Fibroblast of skin of scalp (primary cell): ENCODE data around the gene CERS1.

ENCODE experiments used
- DNase-seq: peaks from one replicate; pipeline ENCODE4 v3.0.0-alpha.2; 2013

The CERS1 gene

DNA sequence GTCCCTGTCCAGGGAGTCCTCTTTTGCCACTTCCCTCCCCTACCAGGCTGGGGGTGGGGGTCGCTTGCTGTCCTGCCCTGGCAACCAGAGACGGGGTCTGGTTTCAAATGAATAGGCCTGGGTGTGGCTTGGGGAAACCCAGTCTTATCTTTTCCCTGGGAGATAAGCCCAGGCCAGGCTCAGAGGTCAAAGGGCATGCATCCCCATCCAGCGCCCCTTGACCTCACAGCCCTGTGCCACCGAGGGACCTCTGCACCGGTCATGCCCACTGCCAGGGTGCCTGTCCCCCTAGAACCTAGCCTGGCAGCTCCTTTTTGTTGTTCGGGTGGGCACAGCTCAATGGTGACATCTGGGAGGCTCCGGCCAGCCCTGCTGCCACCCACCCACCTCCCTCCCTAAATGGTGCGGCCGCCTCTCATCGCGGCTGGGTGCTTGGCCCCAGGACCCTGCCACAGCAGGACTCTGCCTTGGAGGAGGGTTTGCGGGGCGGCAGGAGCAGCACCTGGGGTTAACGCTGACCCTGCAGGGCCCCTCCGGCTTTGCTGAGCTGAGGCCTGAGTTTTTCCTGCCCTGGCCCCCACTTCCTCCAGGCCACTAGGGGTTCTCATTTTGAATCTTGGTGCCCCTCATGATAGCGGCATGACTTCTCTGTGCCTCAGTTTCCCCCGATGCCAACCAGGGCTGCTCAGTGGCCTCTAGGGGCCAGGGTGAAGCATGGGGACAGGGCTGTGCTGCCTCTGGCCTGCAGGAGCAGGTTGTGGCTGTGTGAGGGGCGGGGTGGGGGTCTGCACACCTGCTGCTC, 2.9 kb upstream of the CERS1 start:
- no peak for DNase-seq

DNA sequence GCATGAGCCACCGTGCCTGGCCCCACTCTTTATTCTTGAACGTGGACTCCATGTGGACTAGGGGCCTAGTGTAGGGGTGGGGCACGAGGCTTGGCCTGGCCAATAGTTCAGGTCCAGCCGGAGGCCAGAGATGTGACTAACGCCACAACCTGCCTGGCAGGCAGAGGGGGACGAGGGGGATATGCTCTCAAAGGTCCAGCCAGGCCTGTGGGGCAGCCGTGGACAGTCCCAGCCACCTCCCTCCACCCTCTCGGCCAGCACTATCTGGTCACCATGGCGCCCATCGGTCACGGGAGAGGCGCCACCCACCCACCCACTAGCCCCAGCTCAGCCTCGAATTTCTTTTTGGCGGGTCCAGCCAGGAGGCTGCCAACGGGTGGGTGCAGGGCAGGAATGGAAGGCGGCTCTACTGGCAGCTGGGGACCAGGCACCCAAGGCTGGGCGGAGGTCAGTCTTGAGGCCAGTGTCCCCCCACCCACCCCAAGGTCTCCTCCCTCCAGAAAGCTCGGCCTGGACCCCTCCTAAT, 2.2 kb upstream of the CERS1 start:
- no peak for DNase-seq

DNA sequence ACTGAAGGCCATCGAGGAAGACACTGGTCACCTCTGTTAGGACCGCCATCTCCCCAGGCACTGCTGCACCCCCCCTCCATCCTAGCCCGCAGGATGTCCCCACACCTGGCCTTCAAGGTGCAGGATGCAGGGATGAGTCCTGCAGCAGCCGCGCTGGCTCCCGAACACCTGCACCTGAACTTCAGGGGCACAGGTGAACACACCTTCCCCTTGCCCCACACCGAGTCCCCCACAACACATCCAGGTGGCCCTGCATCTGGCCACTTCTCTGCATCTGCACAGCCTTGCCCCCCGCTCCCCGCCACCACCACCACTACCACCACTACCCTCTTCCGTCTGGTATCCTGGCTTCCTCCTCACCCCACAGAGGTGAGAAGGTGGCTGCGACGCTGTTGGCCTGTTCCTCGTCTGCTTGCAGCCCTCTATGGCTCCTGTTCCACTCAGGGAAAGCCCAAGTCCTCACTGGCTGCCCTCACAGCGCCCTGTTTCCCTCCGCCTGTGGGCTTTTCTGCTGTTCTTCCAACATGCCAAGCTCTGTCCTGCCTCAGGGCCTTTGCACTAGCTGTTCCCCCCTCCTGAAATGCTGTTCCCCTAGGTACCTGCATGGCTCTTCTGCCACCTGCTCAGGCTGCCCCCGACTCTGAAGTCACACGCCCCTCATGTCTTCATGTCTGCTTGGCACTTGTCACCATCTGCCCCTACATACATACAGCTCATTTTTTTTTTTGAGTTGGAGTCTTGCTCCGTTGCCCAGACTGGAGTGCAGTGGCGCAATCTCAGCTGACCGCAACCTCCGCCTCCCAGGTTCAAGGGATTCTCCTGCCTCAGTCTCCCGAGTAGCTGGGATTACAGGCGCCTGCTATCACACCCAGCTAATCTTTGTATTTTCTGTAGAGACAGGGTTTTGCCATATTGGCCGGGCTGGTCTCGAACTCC, 1.4 kb upstream of the CERS1 start:
- DNase-seq: no peak

DNA sequence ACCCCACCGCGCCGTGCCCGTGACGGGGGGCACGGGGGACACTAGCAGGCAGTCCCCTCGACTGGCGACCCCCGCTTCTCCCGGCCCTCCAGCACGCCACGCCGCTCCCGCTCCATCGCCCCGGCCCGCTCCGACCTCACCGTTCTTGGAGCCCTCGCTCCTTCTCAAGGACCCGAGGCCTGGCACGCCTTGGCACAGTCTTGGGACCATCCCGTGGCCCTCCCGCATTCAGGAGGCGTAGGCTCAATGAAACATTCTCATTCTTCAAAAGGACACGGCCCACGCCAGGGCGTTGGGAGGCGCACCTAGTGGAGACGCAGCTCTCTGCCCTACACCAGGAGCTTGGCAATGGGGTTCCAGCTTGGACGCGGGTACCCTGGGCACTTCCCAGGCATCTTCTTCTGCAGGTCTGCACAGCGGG, 473 bp upstream of the CERS1 start:
- DNase-seq: no peak

DNA sequence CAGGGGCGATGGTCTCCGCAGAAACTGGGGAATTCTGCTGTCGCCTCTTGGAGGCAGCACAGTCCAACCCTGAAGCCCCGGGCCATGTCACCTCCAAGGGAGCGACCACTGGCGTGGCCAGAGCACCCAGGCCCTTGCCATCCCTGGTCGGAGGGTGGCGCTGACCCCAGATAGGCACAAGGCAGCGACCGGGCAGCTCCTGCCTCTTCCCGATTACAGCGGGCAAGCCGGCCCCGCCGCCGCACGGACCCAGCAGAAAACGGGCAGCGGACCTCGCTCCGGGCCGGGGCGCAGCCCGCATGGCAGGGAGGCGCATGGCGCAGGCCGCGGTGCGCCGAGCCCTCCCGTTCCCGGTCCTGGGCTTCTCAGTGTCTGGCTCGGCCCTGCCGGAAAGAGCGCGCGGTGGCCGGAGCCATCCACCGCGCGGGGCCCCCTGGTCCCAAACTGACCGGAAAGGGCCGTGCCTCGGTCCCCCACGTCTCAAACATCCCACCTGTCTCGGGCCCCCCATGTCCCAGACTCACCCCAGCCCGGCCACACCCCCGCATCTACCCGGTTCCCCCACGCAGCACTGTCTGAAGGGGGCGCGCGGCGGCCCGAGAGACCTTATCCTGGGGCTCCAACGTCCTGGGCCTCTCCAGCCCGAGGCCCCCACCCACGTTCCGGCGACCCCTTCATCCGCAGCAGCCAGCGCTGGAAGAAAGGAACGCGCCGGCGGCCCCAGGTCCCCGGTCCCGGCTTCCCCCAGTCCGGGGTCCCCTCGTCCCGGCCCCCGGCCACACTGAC, 727 bp downstream of the CERS1 start:
- DNase-seq: peak; percentile 40

DNA sequence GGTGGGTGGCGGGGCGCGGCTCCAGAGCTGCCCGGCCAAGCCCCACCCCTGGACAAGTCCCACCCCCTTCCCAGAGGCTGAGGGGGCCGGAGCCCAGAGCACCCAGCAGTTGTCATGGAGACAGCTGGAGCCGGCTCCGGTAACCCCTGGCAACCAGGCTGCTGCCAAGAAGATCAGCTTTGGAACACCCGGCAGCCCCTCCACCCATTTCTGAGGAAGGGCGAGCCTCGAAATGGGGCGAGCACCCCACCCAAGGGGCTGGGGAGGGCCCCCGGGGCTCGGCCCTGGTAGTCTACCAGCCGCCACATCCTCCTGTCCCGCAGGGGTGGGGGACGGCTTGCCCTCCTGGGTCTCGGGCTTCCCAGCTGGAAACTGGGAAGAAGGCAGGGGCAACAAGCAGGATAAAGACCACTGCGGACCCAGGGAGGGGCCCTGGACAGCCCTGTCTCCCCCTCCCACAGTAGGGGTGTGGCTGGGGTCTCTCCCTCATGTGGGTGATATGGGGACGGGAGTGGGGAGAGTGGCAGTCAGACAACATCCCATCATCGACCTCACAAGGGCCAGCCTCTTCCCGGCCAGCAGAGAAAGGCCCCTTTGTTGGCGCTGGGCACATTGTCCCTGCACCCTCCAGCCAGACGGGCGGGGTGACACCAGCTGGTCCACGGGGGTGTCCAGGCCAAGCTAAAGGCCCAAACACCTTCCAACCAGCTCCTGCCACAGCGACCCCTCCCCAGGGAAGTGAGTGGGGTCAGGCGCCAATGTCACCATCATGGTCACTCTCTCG, 1.5 kb downstream of the CERS1 start:
- DNase-seq: peak; percentile 34

DNA sequence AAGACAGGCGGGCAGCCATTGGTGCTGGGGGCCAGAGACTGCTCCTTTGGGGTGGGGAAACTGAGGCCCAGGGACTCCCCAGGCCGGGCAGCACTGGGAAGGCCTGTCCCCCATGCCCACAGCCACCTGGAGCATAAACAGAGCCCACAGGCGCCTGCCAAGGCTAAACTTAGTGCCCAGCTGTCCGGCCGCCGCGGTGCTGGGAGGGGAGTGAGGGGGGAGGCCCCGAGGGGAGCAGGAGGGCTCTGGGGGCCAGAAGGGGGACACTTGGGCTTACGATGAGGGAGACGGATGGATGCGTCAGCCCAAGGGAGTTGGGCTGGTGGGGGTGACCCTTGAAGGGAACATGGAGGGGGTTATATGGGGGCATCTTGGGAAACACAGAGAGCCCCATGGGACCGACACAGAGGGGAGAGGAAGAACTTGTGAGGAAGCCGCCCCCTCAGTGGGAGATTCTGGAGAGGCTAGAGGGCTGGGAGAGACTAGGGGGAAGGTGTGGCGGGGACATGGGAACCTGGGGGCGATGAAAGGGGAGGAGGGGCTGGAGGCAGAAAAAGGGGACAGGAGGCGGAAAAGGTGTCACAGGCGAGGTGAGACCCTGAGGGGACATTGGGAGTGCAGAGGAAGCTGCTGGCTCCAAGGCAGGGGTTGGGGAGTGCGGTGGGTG, 2.2 kb downstream of the CERS1 start:
- no peak for DNase-seq

DNA sequence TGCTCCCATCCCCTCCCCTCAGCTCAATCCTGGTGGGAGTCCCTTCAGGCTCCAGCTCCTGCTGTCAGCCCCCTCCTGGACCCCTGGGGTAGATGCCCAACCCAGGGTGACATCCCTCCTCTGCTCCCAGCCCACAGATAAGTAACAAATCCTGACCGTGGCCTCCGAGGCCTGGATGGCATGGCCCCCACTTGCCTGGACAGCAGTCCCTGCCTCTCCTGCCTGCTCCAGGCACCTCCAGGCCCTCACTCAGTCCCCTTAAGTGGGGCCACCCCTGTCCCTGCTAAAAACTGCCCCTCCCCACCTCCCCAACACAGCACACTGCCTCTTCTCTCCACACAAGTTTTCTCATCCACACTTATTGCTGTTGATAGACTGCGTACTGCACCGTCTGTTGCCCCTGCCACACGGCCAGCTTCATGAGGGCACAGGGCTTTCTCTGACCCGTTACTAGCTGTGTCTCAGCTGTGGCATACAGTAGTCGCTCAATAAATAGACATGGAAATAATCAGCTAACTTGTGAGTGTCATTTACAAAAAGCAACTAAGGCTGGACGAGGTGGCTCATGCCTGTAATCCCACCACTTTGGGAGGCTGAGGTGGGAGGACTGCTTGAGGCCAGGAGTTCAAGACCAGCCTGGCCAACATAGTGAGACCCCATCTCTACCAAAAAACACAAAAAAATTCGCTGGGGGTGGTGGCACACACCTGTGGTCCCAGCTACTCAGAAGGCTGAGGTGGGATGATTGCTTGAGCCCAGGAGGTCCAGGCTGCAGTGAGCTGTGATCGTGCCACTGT, 5.8 kb downstream of the CERS1 start:
- DNase-seq: no peak

DNA sequence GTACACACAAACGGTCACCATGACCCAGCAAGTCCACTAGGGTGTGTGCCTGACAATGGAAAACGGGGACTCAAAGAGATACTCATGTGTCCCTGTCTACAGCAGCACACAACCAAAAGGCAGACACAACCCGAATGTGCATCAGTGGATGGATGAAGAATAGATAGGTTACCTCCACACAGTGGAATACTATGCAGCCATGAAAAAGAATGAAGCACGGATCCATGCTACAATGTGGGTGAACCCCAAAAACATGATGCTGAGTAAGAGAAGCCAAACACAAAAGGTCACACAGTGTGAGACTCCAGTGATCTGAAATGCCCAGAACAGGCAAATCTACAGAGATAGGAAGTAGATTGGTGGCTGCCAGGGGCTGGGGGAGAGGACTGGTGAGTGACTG, 9.0 kb downstream of the CERS1 start:
- DNase-seq: no peak

DNA sequence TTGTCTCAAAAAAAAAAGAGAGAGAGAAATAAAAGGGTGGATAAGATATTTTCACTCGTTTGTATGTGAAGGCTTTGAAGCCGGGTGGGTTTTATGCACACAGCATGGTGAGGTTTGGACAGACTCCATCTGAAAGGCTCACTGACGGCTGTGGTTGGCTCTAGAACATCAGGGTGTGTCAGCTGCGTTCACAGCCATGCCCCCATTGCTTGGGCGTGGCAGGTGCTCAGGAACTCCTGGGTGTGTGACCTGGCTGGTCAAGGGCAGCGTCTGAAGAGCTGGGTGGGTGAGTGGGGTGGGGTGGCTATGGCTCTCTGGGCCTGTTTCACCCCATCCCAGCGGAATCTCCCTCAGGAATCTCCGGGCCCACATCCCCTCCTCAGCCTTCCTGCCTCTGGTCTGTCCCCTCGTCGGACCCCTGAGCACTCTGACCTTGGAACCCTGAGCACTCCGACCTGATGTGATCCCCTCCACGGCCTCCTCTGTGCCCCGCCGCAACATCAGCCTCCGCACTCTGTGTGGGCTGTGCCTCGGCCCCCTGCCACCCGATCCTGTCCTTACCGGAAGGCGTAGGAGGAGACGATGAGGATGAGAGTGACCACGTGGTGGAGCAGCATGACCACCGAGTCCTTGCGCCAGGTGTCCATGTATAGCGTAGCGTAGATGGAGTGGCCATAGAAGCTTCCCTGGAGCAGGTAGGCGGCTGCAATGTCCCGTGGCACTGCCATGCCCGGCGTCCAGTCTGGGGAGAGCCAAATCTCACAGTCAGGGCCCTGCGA, 12.2 kb downstream of the CERS1 start:
- no peak for DNase-seq

DNA sequence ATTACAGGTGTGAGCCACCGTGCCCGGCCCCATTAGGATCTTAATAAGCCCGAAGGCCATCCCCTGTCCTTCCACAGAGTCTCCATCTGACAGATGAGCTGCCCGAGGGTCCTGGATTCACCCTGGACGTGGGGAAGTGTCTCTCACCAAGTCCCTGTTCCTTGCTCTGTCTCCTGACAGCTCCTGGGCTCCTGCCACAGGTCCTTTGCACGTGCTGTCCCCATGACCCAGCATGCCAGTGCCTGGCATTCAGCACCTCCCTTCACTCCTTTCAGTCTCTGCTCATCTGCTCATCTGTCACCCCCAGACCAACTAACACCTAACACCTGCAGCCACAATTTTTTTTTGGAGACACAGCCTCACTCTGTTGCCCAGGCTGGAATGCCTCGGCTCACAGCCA, 14.5 kb downstream of the CERS1 start:
- no peak for DNase-seq

DNA sequence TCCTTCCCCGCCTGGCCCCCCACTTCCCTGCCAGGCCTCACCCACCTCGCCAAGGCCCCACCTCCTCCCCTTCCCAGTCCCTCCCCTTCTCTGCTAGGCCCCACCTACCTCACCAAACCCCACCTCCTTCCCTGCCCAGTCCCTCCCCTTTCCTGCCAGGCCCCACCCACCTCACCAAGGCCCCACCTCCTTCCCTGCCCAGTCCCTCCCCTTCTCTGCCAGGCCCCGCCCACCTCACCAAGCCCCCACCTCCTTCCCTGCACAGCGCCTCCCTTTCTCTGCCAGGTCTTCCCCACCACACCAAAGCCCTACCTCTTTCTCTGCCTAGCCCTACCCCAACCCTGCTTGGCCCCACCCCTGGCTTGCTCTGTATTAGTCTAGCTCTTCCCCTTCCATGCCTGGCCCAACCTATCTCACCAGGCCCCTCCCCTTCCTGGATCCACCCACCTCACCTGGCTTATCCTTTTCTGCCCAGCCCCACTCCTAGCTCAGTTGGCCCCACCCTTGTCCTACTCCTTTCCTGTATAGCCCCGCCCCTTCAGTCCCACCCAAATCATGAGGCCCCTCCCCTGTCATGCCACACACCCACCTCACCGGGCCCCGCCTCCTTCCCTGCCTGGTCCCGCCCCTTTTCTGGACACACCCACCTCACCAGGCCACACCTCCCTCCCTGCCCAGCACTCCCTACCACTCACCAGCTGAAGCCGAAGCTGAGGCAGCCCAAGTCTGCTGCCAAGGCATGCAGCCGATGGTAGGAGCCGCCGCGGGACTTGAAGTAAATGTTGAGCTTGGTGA, 16.2 kb downstream of the CERS1 start:
- DNase-seq: no peak

DNA sequence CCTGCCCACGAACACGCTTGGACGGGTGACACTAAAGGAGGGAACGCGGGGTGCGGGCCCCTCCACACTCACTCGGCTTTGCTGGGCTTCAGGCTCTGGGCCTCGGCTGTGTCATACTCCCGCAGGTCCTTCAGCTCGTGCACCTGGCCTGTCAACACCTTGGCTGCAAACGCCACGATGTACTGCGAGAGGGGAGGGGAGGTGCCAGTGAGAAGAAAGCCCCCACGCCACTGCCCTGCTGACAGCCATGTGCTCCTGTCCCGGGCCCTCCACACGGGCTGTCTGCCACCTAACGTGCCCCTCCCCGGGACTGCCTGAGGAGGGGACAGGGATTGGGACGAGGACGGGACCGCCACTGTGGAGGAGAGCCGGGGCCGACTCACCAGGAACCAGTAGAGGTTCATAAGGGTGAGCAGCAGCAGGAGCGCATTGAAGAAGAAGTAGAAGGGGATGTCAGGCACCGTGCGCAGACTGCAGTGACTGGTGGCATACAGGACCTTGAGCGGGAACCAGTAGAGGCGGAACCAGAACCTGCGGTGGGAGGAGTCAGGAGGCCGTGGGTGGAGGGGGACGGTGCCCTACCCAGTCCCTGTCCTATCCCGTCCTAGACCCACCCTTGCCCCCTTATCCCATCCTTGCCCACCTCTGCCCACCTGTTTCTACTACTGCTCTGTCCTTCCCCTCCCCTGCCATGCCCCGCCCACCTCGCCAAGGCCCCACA, 16.9 kb downstream of the CERS1 start:
- DNase-seq: no peak

DNA sequence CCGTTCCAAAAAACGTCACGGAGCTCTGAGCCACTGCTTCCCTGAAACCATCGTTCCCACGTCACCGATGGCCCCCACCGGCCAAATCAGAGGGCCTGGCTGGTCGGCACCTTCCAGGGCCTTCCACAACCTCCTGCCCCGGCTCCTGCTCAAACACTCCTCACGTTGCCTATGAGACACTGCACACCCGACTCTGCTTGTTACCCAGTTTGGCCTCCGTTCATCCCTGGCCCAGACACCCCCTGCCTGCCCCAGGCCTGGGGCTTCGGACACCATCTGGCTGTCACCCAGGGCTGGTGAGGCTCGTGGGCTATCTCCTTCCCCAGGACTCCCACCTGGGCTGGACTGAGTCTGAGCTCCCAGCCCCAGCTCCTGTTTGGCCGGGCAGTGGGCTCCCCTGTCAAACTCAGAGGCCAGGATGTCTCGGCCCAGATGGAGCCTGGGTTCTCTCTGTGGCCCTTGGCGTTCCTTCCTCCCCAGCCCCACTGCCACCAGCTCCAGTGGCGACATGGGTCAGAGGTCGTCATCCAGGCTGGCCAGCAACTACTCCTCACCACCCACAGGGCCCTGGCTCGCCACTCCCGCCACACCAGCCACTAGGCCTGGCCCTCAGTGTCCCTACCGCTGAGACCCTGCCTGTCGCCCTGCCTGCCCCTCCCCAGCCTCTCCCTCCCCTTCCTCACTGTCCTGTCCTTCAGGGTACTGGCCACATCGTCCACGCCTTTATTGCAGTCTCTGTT, 17.7 kb downstream of the CERS1 start:
- no peak for DNase-seq

DNA sequence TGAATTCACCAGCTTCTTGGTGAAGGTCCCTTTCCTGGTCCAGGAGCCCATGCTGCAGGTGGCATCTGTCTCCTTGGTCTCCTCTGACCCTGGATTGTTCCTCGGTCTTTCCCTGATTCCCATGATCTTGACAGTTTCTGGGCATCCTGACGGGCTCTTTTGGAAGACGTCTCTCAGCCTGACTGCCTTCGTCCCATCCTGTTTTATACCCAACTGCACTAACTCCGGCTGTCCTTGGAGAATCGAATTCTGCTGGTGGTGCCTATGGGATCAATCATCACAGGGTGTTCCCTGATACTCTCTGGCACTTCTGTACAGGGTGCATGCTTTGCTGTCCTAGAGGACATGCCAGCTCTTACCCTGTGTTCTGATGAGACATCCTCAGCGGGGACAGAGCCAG, 19.1 kb downstream of the CERS1 start:
- no peak for DNase-seq

DNA sequence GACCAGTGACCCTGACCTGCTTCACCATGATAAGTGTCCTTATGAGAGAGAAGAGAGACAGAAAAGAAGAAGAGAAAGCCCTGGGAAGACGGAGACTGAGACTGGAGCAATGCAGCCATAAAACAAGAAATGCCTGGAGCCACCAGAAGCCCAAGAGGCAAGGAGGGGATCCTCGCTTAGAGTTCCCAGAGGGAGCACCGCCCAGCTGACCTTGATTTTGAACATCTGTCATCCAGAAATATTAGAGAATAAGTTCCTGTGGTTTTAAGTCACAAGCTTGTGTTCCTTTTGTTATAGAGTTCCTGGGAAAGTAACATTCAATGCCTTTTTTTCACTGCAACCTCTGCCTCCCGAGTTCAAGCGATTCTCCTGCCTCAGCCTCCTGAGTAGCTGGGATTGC, 20.2 kb downstream of the CERS1 start:
- DNase-seq: peak; percentile 31

DNA sequence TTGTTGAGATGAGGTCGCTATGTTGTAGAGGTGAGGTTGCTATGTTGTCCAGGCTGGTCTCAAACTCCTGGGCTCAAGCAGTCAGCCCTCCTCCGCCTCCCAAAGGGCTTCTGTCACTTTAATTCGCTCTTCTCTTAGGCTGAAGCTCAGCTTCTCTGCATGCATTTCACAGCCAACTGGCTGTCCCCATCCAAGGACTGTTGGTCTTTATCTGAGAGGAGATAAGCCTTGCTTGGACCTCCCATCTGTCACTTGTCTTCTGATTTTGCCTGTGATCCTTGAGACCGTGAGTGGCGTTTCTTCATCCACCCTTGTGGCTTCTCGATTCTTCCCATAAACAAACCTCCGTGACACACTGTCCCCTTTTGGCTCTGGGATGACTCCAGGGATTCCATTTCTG, 24.4 kb downstream of the CERS1 start:
- DNase-seq: no peak
